PC-9 (cell line): ENCODE results near the gene ZNF646. TPM values are rescaled to one million over a fixed set of nuclear protein-coding genes. Genes with fewer than 3 reads are reported as not detected.
A peak's percentile ranks its signal among the peaks of the same experiment; 100 is the strongest.

Experiments
- BruUV-seq: library from RNA; stranded (reverse); fragments of 400-500 nt; replicated peaks from 2 replicates; lab custom pipeline; 2021; lab: Mats Ljungman, UMichigan
- CTCF ChIA-PET: fragments of 300-600 bp; sonication (Branson Sonifier 250); formaldehyde crosslinking; loops from one replicate; lab custom pipeline; 2022; ENCODE audit warnings: antibody characterized with exemption; lab: Charles Lee
- POLR2A ChIA-PET: fragments of 300-600 bp; sonication (Branson Sonifier 250); formaldehyde crosslinking; loops from one replicate; lab custom pipeline; 2022; ENCODE audit warnings: antibody characterized with exemption; ENCODE audit not compliant: unreplicated experiment; lab: Charles Lee
- DNase-seq, 2 experiments: peaks; one replicate each; pipeline versions ENCODE4 v3.0.0 to v3.0.0-alpha.2; 2015 to 2022; ENCODE audit warnings: mixed read lengths in 1 of 2
- H2AFZ ChIP-seq: fragments of 200-600 bp; sonication (generic); 2 replicates; pipeline ENCODE4 v1.8.1; 2017; ENCODE audit warnings: antibody characterized with exemption
- H3F3A ChIP-seq: fragments of 200-600 bp; sonication (generic); 2 replicates; pipeline ENCODE4 v1.8.1; 2017; ENCODE audit warnings: antibody characterized with exemption, mild to moderate bottlenecking, low read depth; ENCODE audit not compliant: insufficient read depth
- H3K27ac ChIP-seq: fragments of 200-600 bp; sonication (generic); 2 replicates; pipeline ENCODE4 v1.6.1; 2016; ENCODE audit warnings: mixed run types
- H3K27me3 ChIP-seq: fragments of 200-600 bp; sonication (generic); 2 replicates; pipeline ENCODE4 v1.6.1; 2016; ENCODE audit warnings: low read depth, mixed run types; ENCODE audit not compliant: insufficient read depth
- H3K36me3 ChIP-seq: fragments of 200-600 bp; sonication (generic); 2 replicates; pipeline ENCODE4 v1.6.1; 2016; ENCODE audit warnings: low read depth, mixed run types
- H3K4me1 ChIP-seq: fragments of 200-600 bp; sonication (generic); replicated peaks from 2 replicates; pipeline ENCODE4 v1.6.1; 2016; ENCODE audit warnings: mixed run types; ENCODE audit not compliant: insufficient read depth
- H3K4me2 ChIP-seq: fragments of 200-600 bp; sonication (generic); 2 replicates; pipeline ENCODE4 v1.6.1; 2017; ENCODE audit warnings: mixed run types
- H3K4me3 ChIP-seq: fragments of 200-600 bp; sonication (generic); 2 replicates; pipeline ENCODE4 v1.6.1; 2016; ENCODE audit warnings: mixed run types
- H3K79me2 ChIP-seq: fragments of 200-600 bp; sonication (generic); 2 replicates; pipeline ENCODE4 v1.6.1; 2017; ENCODE audit warnings: low read depth, mixed run types
- H3K9me2 ChIP-seq: fragments of 200-600 bp; sonication (generic); 2 replicates; pipeline ENCODE4 v1.8.1; 2017; ENCODE audit warnings: mild to moderate bottlenecking; ENCODE audit not compliant: insufficient read depth
- H3K9me3 ChIP-seq: fragments of 200-600 bp; sonication (generic); 2 replicates; pipeline ENCODE4 v1.8.1; 2016; ENCODE audit warnings: low read depth; ENCODE audit not compliant: insufficient read depth
- H4K20me1 ChIP-seq: fragments of 200-600 bp; sonication (generic); 2 replicates; pipeline ENCODE4 v1.8.1; 2017; ENCODE audit not compliant: insufficient read depth
- EZH2 ChIP-seq: fragments of 200-600 bp; sonication (generic); IDR thresholded peaks from 2 replicates; pipeline ENCODE4 v1.8.0; 2017; ENCODE audit warnings: antibody characterized with exemption, low read depth
- intact Hi-C: fragments of 100-400 bp; cut with micrococcal nuclease; formaldehyde crosslinking; loops from one replicate; pipeline ENCODE4 v1.10.0; 2022; ENCODE audit not compliant: unreplicated experiment
- total RNA-seq: library from RNA; stranded (reverse); gene quantifications from 2 replicates; pipeline ENCODE4 v1.2.3, GENCODE V29; 2021
- TF ChIP-seq, protein P1 (sequence below): fragments of 200-600 bp; sonication (generic); conservative IDR thresholded peaks from 2 replicates; pipeline ENCODE4 v1.6.1; 2017; ENCODE audit warnings: mixed run types, antibody characterized with exemption, mild to moderate bottlenecking, moderate library complexity

The ZNF646 gene
- total RNA-seq, 1 experiment from 2014 or later: 25.4 TPM

DNA sequence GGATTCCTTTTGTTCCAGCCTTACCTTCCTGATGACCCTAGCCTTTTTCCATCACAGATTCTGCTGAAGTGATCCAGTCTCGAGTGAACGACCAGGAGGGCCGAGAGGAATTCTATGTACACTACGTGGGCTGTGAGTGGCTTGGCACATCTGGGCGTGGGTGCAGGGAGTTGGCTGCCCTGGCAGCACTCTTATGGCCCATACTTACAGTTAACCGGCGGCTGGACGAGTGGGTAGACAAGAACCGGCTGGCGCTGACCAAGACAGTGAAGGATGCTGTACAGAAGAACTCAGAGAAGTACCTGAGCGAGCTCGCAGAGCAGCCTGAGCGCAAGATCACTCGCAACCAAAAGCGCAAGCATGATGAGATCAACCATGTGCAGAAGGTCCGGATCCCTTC is 45.9 kb downstream of the ZNF646 start:
- H3K9me2 ChIP-seq: no peaks in the 10 kb centered on the region
- peaks cover 31% of the 10 kb centered on the region for H3K36me3 ChIP-seq
- BruUV-seq: no TSS peak
- intact Hi-C loops: no loop called here
- no peak overlapping the region for H2AFZ ChIP-seq
- DNase-seq: no peak
- H3K4me2 ChIP-seq: no peak overlapping the region
- H3K9me3 ChIP-seq: no peaks in the 10 kb centered on the region
- CTCF ChIA-PET: no interaction called here
- H3K27ac ChIP-seq: no peak overlapping the region
- H4K20me1 ChIP-seq: no peaks in the 10 kb centered on the region; the same call in 1 of the 2 replicates
- POLR2A ChIA-PET: interaction anchor here (0.6 kb wide), 1 partner anchor 562 kb away, joined by 4 read pairs; the partner anchor contains the start of gene ZNF764
- H3K4me1 ChIP-seq: peaks cover 16% of the 10 kb centered on the region
- H3F3A ChIP-seq: peaks cover 24% of the 10 kb centered on the region
- H3K4me3 ChIP-seq: no peak overlapping the region
- TF ChIP-seq, protein P1, sequence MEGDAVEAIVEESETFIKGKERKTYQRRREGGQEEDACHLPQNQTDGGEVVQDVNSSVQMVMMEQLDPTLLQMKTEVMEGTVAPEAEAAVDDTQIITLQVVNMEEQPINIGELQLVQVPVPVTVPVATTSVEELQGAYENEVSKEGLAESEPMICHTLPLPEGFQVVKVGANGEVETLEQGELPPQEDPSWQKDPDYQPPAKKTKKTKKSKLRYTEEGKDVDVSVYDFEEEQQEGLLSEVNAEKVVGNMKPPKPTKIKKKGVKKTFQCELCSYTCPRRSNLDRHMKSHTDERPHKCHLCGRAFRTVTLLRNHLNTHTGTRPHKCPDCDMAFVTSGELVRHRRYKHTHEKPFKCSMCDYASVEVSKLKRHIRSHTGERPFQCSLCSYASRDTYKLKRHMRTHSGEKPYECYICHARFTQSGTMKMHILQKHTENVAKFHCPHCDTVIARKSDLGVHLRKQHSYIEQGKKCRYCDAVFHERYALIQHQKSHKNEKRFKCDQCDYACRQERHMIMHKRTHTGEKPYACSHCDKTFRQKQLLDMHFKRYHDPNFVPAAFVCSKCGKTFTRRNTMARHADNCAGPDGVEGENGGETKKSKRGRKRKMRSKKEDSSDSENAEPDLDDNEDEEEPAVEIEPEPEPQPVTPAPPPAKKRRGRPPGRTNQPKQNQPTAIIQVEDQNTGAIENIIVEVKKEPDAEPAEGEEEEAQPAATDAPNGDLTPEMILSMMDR: no peak
- TF ChIP-seq EZH2: no peak
- peaks cover 40% of the 10 kb centered on the region for H3K79me2 ChIP-seq
- H3K27me3 ChIP-seq: no peaks in the 10 kb centered on the region

DNA sequence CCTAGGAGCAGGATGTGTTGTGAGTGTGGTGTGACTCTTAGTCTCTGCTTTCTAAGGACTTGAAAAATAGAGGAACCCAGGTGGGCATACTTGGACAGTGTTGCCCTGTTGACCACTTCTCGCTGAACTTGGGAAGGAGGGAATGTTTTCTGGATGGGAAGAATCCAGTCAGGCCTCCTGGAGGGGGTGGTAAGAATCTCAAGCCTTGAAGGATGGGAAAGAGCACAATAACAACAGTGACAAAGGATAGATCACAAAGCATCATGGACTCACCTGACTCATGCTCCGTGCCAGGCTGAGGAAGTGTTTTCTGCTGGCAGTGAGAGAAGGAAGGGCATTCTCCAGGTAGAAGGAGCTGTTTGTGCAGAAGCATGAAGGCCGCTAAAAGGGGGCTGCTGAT is 51.6 kb downstream of the ZNF646 start:
- ChIA-PET POLR2A (interaction anchor here (0.6 kb wide), 1 partner anchor 9 kb away, joined by 3 read pairs; no protein-coding TSS in a partner anchor), CTCF (no interaction called here)
- BruUV-seq: no TSS peak
- H3K4me1 ChIP-seq: peaks cover 40% of the 10 kb centered on the region
- no peak for DNase-seq
- H3K9me3 ChIP-seq: no peaks in the 10 kb centered on the region
- TF ChIP-seq, protein P1: no peak
- TF ChIP-seq EZH2: no peak
- intact Hi-C loops: no loop called here
- H3F3A ChIP-seq: peaks cover 48% of the 10 kb centered on the region
- no peaks in the 10 kb centered on the region for H3K79me2 ChIP-seq
- no peak overlapping the region for H3K27ac ChIP-seq
- H3K4me2 ChIP-seq: no peak overlapping the region
- H4K20me1 ChIP-seq: no peaks in the 10 kb centered on the region
- no peaks in the 10 kb centered on the region for H3K27me3 ChIP-seq
- no peaks in the 10 kb centered on the region for H3K9me2 ChIP-seq
- no peak overlapping the region for H2AFZ ChIP-seq
- peaks cover 12% of the 10 kb centered on the region for H3K36me3 ChIP-seq
- H3K4me3 ChIP-seq: no peak overlapping the region

DNA sequence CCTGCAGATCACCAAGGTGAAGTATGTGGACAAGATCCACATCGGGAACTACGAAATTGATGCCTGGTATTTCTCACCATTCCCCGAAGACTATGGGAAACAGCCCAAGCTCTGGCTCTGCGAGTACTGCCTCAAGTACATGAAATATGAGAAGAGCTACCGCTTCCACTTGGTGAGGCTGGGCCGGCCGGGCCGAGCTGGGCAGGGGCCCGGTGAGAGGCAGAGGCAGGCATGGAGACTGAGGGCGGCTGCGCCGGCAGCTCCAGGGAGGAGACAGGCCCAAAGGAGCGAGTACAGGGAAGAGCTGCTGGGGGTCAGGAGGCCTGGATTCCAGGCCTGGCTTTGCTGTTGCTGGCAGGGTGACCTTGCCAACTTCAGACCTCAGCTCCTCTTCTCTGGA is 53.0 kb downstream of the ZNF646 start:
- POLR2A ChIA-PET: no interaction called here

More for the DNA sequence above, 53.0 kb downstream of the ZNF646 start:
- H3K79me2 ChIP-seq: no peaks in the 10 kb centered on the region
- H3K36me3 ChIP-seq: peaks cover 3% of the 10 kb centered on the region; the same call in 1 of the 2 replicates
- no peaks in the 10 kb centered on the region for H3K9me3 ChIP-seq
- peak overlapping the region; percentile 91 for H3K27ac ChIP-seq
- BruUV-seq: no TSS peak
- intact Hi-C loops: no loop called here
- DNase-seq: no peak
- H3K27me3 ChIP-seq: no peaks in the 10 kb centered on the region
- CTCF ChIA-PET: no interaction called here
- TF ChIP-seq, protein P1: no peak
- TF ChIP-seq EZH2: no peak
- peak overlapping the region; percentile 61; the same call in 1 of the 2 replicates for H3K4me2 ChIP-seq
- peaks cover 54% of the 10 kb centered on the region for H3F3A ChIP-seq
- no peak overlapping the region for H3K4me3 ChIP-seq
- no peaks in the 10 kb centered on the region for H4K20me1 ChIP-seq
- no peak overlapping the region for H2AFZ ChIP-seq
- no peaks in the 10 kb centered on the region for H3K9me2 ChIP-seq
- peaks cover 51% of the 10 kb centered on the region for H3K4me1 ChIP-seq
